HG03095 (cell line): Measurements from ENCODE around the gene WRAP73.
A peak's percentile ranks its signal among the peaks of the same experiment; 100 is the strongest.

Source experiments
- ATAC-seq: cut with Tn5 transposase; IDR thresholded peaks from one replicate; pipeline ENCODE4 v1.9.1; 2021; ENCODE audit warnings: moderate library complexity; ENCODE audit not compliant: unreplicated experiment

WRAP73 gene

DNA sequence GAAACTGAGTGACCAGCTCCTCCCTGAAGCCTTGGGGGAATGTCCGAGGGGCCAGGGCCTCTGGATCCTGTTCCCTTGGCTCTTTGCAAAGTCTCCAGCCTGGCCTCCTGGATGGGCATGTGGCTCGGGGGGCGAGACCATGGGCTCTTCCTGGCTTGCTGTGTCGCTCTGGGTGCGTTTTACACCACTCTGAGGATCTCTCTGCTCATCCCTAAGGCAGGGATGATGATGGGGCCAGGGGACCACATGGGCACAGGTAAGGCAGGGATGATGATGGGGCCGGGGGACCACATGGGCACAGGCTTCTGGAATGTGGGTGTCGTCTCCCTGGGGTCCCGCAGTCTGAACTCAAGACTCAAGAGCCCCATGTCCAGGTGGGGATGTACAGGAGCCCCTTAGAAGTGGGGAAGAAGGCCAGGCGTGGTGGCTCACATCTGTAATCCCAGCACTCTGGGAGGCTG, 20.1 kb upstream of the WRAP73 start:
- no peak for ATAC-seq

DNA sequence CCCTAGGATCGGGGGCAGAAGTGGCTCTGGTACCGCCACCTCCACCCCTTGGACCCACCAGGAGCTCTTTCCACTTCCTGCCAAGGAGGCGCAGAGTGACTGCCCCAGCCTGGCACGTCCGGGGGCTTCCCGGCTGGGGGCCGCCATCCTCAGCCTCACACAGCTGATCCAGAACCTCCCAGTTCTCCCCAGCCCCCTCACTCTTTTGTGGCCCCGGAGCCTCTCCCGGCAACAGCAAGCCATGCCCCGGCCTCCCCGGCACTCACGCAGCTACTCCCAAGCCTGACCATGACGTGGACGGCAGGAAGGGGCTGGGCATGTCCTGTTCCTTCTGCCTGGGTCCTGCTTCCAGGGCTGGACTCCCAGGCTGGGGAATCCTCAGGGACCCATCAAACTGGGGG, 19.5 kb upstream of the WRAP73 start:
- no peak for ATAC-seq

DNA sequence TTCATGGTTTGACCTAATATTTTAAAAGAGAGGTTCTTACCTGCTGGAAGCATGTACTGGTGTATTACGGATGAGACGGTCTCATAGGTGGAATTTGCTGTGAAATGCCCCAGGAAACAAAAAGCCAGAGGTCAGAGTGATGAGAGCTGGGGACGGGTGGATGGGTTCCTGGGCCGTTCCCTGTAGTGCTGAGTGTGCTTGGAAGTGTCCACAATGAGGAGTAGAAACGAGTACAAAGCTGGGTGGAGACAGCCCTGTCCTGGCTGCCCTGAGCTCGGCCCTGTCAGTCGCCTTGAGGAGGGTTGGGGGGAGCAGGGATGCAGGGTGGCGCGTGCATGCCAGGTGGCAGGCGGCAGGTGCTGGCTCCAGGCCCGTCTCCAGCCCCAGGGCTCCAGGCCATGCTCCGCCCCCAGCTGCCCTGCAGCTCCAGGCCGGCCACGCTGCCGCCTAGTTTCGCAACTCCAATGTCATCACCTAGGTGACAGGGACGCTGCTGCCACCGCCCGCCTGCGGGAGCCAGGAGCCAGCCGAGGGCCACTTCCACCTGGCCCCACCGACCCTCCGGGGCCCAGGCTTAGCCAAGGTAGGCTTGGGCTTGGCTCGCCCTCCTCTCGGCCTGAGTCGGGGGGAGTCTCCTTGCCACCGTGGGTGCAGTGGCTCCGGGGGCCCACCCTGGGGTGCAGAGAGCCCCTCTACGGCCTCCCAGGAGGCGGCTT, 18.8 kb upstream of the WRAP73 start:
- ATAC-seq: no peak

DNA sequence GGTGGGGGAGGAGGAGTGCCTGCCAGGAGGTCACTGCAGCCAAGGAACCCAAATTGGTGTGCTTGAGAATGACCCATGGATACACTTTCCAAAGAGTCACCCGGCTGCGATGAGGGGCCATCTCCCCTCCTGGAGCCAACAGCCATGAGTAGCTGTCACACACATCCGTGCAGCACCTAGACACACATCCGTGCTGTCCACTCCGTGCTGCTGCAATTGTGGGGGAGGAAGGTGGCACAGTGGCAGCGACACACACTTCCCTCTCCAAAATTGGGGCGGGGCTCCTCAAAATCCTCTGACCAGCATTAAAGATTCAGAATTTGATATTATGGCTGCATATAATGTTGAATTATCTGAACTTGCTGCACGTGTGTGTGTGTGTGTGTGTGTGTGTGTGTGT, 18.2 kb upstream of the WRAP73 start:
- no peak for ATAC-seq

DNA sequence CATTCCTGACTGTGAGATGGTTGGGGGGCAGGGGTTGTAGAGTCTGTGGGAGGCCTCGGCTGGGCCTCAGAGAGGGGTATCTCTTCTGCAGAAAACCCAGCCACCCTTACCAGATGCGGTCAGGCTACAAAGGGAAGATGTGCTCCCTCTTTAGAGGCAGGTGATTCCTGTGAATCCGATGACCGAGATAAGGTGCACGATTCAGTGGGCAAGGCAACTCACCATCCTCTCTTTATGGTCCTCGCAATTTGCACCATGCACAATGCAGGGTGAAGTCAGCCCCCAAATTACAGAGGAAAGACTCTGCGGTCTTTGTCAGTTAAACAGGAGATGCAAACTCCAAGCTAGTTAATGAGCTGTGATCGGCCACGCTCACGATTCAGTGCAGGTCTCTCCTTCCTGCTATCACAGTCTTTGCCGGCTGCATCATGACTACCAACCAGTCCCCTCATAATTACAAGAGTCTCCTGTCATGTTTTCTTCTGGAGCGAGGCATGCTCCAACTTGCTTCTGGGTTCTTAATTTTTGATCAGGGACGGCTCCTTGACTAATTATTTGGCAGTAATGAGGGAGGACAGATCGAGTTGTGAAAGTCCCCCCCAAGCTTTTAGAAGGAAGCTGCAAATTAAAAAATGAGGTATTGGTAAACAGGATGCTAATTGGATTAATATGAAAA, 14.9 kb upstream of the WRAP73 start:
- ATAC-seq: no peak

DNA sequence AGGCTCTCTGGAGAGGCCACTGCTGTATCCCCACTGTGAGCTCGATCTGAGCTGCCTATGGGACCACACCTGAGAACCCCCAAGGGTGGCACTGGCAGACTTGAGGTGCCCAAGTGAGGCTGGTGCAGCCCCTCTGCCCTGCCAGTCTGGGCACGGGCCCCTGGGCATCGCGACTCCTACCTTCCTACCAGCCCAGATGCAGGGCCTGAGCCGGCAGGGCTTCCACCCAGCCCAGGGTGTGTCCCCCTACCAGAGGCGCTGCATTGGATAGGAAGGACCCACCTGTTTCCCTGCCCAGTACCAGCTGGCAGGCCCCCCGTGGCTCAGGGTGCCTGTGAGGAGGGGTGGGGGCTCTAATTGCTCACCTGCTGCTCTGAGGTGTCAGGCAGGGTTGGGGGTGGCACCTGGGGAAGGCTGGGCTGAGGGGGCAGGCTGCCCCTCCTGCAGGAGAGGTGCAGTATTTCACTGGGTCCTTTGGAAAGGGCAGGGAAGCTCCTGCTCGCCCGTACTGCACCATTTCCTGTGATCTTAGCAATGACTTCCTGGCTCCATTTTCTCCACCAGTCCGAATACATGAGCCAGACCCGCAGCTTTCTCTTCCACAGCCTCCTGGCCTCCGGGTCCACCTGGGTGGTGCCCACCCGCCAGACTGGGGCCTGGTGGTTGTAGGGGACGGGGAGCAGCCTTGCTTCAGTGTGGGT, 14.2 kb upstream of the WRAP73 start:
- no peak for ATAC-seq

DNA sequence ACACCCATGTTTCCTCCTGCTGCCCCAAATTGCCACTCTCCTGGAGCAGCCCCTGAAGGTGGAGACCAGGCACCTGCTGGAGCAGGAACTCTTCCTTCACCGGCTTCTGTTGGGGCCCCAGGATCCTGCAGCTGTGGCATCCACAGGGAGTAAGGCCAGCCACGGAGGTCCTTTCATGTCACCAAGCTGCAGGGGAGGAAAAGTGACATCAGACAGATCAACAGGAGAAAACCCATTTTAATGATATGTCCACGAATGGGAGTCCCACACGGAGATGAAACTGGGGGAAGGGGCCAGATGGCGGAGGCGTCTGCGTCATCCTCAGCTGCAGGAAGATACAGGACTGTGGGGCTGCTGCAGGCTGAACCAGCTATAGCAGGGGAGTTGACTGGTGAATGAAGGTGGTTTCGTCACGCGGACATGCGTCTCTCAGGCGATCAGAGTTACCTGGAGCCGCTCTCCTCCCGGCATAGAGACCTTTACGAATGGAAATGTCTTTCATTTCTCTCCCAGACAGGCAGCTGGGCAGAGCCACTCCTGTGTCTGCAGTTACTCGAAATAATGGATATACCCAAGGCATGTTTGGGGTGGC, 12.3 kb upstream of the WRAP73 start:
- no peak for ATAC-seq

DNA sequence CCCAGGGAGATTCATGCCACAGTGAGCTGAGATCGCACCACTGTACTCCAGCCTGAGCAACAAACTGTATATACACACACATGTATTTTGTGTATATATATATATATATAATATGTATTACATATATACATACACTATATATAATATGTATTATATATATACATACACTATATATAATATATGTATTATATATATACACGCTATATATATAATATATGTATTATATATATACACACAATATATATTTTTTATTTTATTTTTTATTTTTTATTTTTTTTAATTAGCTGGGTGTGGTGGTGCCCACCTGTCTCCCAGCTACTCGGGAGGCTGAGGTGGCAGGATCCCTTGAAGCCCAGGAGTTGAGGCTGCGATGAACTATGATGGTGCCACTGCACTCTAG, 11.7 kb upstream of the WRAP73 start:
- no peak for ATAC-seq

DNA sequence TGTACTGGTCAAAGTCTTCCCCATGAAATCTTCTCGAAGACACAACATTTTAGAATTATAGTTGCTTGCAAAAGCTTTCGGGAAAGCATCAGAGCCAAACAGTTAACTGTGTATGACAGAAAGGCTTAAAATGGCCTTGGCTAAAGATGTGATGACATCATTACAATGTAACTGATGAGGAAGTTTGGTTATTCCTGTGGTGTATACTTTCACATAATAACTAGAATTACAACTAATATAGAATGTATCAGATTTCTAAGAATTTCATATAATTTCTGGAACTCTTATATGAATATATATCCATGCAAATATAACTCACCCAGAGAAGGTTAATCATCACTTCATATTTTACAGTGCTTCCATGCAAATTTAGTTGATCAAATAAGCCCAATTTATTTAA, 10.8 kb upstream of the WRAP73 start:
- ATAC-seq: no peak

DNA sequence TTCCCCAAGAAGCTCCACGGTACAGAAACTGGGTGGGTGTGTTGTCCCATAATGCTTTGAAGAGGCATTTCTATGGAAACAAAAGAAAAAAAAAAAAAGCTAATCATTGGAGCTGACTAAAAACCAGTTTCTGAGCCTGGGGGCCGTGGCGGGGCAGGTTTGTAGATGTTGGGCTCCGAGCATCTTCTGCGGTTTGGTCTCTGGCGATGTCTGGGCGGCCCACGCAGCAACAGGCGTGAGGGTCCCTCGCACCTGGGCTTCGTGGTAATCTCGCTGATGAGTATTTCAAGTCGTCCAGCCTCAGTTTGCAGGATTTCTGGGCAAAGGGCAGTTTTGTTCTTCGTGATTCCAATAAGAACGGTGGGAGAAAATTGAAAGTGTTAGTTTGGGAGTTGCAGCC, 9.2 kb upstream of the WRAP73 start:
- ATAC-seq: no peak

DNA sequence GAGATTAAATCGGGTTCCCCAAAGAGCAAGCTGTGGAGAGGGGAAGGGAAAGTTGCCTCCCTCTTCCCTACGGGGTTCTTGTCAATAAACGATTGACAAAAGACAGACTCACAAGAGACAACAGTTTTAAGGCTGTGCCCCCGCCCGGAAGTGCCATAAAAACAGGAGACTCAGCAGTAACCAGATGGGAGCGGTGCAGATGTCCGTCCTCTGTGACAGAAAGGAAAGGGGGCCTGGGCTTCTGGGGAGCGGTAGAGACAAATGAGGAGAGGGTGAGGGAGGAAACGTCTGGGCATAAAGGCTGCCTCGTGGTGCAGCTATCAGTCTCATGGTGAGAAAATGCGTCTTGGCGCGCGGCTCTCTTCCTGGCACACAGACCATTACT, 8.3 kb upstream of the WRAP73 start:
- no peak for ATAC-seq

DNA sequence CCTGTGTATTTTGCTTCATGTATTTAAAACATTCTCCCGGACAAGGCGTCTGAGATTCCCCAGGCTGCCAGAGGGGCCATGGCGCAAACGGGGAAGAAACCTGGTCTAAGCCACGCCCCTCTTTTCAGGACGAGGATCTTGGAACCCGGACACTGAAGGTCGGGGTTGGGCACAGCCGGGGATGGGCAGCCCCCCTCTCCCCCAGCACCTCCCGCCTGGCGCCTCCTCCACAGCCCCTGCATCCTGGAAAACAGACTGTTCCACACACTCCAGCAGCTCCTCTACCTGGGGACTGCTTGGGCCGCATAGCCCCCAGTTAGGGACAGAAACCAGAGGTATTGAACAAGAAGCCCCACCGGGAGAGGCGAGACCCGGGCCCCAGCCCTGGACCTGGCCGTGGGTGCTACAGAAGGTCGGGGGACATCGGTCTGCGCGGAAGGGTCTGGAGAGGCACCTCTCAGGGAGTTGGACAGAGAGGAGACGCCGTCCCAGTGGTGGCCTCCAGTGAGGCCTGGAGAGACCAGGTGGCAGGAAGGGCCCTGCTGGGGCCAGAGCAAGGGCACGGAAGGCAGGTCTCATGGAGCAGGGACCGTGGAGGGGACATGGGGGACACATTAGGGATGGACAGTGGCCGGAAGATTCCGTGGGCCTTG, 7.8 kb upstream of the WRAP73 start:
- ATAC-seq: no peak

DNA sequence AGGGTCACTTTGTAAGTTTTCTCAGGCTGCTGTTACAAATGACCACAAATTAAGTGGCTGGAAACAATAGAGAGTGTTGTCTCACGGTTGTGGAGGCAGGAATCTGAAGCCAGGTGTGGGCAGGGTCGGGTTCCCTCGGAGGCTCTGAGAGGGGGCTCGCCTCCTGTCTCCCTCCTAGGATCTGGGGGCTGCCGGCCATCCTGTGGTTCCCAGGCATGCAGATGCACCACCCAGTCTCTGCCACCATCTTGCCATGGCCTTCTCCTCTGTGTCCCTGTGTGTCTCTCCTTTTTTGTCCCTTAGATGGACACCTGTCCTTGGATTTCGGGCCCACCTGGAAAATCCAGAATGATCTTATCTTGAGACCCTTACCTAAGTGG, 7.2 kb upstream of the WRAP73 start:
- no peak for ATAC-seq

DNA sequence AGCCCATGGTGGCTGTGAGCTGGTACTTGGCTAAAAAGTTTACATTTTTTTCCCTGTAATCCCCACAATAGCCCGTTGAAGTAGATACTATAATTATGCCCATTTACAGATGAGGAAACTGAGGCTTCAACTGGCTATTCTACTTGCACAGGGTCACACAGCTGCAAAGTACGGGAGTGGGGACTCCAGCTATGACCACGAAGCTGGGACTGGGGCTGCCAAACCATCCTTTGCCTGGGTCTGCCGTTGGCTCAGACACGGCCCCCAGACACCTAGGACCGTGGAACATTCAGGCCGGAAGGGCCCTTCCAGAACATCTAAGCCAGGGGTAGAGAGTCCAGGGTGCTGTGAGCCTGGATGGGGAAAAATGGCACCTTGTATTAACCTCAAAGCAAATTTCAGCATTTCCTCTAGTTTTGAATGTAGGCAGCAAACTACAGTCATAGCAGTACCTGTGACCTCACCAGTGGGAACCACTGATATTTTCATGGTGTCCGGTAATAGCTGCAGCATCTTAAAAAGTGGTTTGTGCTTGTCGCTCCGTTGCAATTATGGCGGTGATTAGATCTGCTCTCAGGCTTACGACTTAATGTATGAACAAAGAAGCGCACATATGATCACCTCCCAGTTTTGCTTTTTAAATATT, 6.7 kb upstream of the WRAP73 start:
- peak; percentile 51 for ATAC-seq

DNA sequence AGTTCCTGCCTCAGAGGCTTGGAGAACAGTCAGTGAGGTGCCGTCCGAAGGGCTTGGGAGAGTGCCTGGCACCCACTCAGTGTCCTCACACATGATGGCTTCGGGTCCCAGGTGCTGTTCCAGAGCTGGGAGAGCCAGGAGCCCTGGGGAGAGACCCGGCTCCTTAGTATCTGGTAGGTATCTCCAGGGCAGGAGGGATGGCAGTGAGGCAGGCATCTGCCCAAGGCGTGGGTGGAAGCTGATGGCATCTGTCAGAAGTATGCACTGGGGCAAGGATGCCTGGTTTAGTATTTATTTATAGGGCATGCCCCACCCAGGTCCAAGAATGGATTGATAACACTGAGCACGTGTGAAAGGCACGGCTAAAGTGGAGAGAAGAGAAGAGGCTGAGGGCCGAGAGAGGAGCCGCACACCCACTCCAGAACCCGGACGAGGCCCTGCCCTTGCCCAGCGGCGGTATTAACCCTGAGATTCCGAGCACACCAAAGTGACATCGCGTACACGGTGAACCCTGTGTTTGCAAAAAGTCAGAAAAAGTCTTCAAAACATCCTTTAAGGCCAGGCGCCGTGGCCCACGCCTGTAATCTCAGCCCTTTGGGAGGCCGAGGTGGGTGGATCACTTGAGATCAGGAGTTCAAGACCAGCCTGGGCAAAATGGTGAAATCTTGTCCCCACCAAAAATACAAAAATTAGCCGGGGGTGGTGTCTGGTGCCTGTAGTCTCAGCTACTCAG, 4.8 kb upstream of the WRAP73 start:
- no peak for ATAC-seq

DNA sequence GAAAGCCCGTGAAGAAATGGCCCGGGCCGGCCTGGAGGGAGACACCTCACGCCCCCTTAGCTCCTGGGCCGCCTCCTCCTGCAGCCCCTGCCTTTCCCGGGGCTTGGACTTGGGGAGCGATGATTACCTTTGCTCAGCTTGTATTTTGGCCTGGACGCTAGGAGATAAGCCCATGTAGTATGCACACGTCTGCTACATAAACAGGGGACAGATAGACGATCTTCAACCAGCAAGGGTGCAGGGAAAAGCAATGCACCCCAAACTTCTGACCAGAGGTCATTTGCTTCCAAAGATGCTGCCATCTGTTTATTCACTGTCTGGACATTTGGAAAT, 3.3 kb upstream of the WRAP73 start:
- no peak for ATAC-seq

DNA sequence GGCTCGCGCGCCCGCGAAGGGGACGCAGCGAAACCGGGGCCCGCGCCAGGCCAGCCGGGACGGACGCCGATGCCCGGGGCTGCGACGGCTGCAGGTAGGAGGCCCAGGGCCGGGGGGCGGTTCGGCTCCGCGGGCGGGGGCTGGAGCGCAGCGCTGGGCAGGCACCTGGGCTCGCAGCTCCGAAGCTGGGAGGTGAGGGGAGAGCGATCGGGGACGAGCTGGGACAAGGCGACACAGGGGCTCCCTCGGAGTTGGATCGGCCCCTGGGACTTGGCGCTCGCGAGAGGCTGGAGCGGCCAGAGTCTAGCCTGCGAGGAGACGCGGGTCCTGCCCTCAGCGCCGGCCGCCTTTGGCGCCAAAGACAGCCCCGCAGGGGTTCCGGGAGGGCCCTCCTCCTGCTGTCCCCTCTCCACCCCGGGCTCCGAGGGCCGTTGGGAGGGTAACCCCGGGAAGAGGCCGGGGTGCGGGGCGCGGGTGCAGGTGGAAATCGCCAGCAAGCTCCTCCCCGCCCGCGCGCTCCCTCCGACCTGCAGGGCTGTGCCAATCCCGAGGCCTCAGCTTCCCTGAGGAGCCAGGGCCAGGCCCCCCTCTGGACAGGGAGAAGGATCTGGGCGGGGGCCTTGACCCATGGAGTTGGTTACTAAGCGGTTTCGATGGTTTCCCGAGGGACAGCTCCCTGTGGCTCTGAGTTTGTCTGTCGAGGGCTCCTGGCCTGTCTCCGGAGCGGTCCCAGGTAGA, 2.8 kb upstream of the WRAP73 start:
- ATAC-seq: no peak

DNA sequence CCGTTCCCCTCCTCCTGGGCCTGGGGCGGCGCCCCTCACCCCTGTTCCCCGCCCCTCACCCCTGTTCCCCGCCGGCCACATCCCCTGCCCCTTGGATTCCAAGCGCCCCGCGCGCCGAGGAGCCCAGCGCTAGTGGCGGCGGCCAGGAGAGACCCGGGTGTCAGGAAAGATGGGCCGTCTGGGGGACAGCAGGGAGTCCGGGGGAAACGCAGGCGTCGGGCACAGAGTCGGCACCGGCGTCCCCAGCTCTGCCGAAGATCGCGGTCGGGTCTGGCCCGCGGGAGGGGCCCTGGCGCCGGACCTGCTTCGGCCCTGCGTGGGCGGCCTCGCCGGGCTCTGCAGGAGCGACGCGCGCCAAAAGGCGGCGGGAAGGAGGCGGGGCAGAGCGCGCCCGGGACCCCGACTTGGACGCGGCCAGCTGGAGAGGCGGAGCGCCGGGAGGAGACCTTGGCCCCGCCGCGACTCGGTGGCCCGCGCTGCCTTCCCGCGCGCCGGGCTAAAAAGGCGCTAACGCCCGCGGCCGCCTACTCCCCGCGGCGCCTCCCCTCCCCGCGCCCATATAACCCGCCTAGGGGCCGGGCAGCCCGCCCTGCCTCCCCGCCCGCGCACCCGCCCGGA, 2.1 kb upstream of the WRAP73 start, which contains the start of gene TP73:
TP73 (plus strand) TSS at position 587 of the 618 bp plus-strand sequence. CDS start 29,850 bp downstream, outside the sequence.
- ATAC-seq: no peak
